Stimulated activated effector memory CD8-positive, alpha-beta T cell treated with anti-CD3 and anti-CD28 coated beads, Interleukin-12 subunit alpha, Interleukin-12 subunit beta, amount 100 ng/mL, for 72 hours (primary cell): ENCODE results near the gene RC3H2.
"Not testable (repeated sequence)": the region's sequence is repeated elsewhere in the genome, so short reads cannot be mapped to it uniquely, and the experiment has no call there.

Experiments
- ATAC-seq: fragments of 150-1000 bp; cut with Tn5 transposase; 2 replicates; pipeline ENCODE4 v1.10.0; 2021
- DNase-seq, 2 donors: peaks; one replicate each; pipeline ENCODE4 v3.0.0; 2021 to 2022; ENCODE audit warnings: low spot score in 2 of 2
- H3K27ac Mint-ChIP-seq: one replicate; pipeline ENCODE4 v1.8.0; 2022; ENCODE audit warnings: mild to moderate bottlenecking, mixed read lengths
- H3K36me3 Mint-ChIP-seq: one replicate; pipeline ENCODE4 v1.8.0; 2022; ENCODE audit warnings: mild to moderate bottlenecking, mixed read lengths
- H3K4me1 Mint-ChIP-seq: one replicate; pipeline ENCODE4 v1.8.0; 2022; ENCODE audit warnings: mixed read lengths
- H3K4me3 Mint-ChIP-seq: one replicate; pipeline ENCODE4 v1.8.0; 2022; ENCODE audit warnings: mild to moderate bottlenecking, mixed read lengths
- H3K9me3 Mint-ChIP-seq: one replicate; pipeline ENCODE4 v1.8.0; 2022; ENCODE audit warnings: mixed read lengths

RC3H2 gene

GRCh38 chr9:122810306-122810946 lies 94.7 kb downstream of the RC3H2 start:
- Mint-ChIP-seq H3K9me3 (peaks cover 2% of the 10 kb centered on the region), H3K4me1 (peaks cover 20% of the 10 kb centered on the region), H3K27ac (no peak overlapping the region), H3K36me3 (peaks cover 8% of the 10 kb centered on the region), H3K4me3 (no peak overlapping the region)
- peak; percentile 35 for ATAC-seq
- DNase-seq: peak; percentile 49 to 79

- not testable (repeated sequence) for H3K36me3 Mint-ChIP-seq, H3K4me3 Mint-ChIP-seq, H3K9me3 Mint-ChIP-seq, ATAC-seq, H3K27ac Mint-ChIP-seq, DNase-seq
- peaks cover 17% of the 10 kb centered on the region for H3K4me1 Mint-ChIP-seq
These were observed 95.9 kb downstream of the RC3H2 start for GRCh38 chr9:122809261-122809660.

- peaks cover 17% of the 10 kb centered on the region for H3K4me1 Mint-ChIP-seq
- peaks cover 8% of the 10 kb centered on the region for H3K36me3 Mint-ChIP-seq
- ATAC-seq: peak; percentile 38
- H3K4me3 Mint-ChIP-seq: no peak overlapping the region
- peak overlapping the region; percentile 74 for H3K27ac Mint-ChIP-seq
- no peak for DNase-seq
- peaks cover 3% of the 10 kb centered on the region for H3K9me3 Mint-ChIP-seq
These were observed 97.0 kb downstream of the RC3H2 start for GRCh38 chr9:122808141-122808540.

- no peak overlapping the region for H3K4me3 Mint-ChIP-seq
- H3K9me3 Mint-ChIP-seq: peaks cover 3% of the 10 kb centered on the region
- peaks cover 17% of the 10 kb centered on the region for H3K4me1 Mint-ChIP-seq
- H3K27ac Mint-ChIP-seq: peak overlapping the region; percentile 74
- DNase-seq: peak; percentile 36 to 88
- peaks cover 8% of the 10 kb centered on the region for H3K36me3 Mint-ChIP-seq
- ATAC-seq: peak; percentile 93
These were observed 97.8 kb downstream of the RC3H2 start for GRCh38 chr9:122807271-122807900.

- Mint-ChIP-seq H3K9me3 (peaks cover 3% of the 10 kb centered on the region), H3K4me1 (peaks cover 17% of the 10 kb centered on the region), H3K4me3 (no peak overlapping the region), H3K36me3 (peaks cover 8% of the 10 kb centered on the region), H3K27ac (peak overlapping the region; percentile 74)
- ATAC-seq (peak; percentile 70), DNase-seq (peak in 1 of 2 donors; percentile 67)
These were observed 98.5 kb downstream of the RC3H2 start for GRCh38 chr9:122806661-122807060.

GRCh38 chr9:122800066-122801060 lies 104.8 kb downstream of the RC3H2 start, which contains the start of gene OR1K1:
OR1K1 (plus strand) TSS chr9:122800123; CDS start chr9:122800123, 0 bp downstream.
- H3K36me3 Mint-ChIP-seq: peaks cover 6% of the 10 kb centered on the region
- peaks cover under 1% of the 10 kb centered on the region for H3K9me3 Mint-ChIP-seq

GRCh38 chr9:122797316-122798063 lies 107.7 kb downstream of the RC3H2 start:
- DNase-seq (no peak), ATAC-seq (peak; percentile 66)
- Mint-ChIP-seq H3K9me3 (no peaks in the 10 kb centered on the region), H3K36me3 (peaks cover 6% of the 10 kb centered on the region), H3K4me3 (no peak overlapping the region), H3K4me1 (peaks cover 6% of the 10 kb centered on the region), H3K27ac (no peak overlapping the region)

More at GRCh38 chr9:122800066-122801060, 104.8 kb downstream of the RC3H2 start, which contains the start of gene OR1K1:
- H3K4me1 Mint-ChIP-seq: peaks cover 6% of the 10 kb centered on the region
- no peak within 1 kb of the TSS for H3K4me3 Mint-ChIP-seq
- ATAC-seq (no peak), DNase-seq (no peak)
- H3K27ac Mint-ChIP-seq: peak within 1 kb of the TSS; percentile 26
